SK-N-MC (cell line): ENCODE results near the gene OR2AT4.

Source experiments
- EZH2 ChIP-seq: fragments of 200-600 bp; sonication (generic); IDR thresholded peaks from one replicate; pipeline ENCODE4 v1.6.1; 2017; ENCODE audit warnings: antibody characterized with exemption
- POLR2AphosphoS5 ChIP-seq: IDR thresholded peaks from 2 replicates; pipeline ENCODE4 v1.6.1; 2012; ENCODE audit warnings: mild to moderate bottlenecking, low read depth, low read length, borderline replicate concordance

- TF ChIP-seq EZH2, result no peak
- TF ChIP-seq POLR2AphosphoS5, result no peak
Measured at GRCh38 chr11:75040167-75040770, 56.4 kb downstream of the OR2AT4 start.
